ENCODE results near the gene LRRIQ1. TPM values are rescaled to one million over a fixed set of nuclear protein-coding genes. Genes with fewer than 3 reads are reported as not detected.

The LRRIQ1 gene
- total RNA-seq, 1 donor from 2014 or later: 1.1 TPM

DNA sequence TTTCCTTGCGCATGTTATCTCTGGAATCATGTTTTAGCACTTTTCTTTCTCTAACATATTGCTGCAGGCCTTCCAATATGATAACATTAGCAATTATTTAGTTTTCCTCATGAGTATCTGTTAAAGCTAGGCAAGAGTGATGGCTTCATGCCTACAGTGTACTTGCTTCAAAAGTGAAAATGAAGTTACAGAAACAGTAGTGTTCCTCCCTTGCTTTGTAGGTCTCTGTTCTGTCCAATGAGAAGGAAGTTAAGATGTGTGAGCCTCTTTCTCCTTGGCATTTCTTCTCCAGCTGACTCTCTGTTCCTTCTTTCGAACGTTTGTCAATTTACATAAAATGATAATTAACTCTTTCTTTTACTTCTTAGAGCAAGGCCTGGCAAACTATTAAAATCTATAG lies 22.2 kb downstream of the LRRIQ1 start:
- no peak for DNase-seq

DNA sequence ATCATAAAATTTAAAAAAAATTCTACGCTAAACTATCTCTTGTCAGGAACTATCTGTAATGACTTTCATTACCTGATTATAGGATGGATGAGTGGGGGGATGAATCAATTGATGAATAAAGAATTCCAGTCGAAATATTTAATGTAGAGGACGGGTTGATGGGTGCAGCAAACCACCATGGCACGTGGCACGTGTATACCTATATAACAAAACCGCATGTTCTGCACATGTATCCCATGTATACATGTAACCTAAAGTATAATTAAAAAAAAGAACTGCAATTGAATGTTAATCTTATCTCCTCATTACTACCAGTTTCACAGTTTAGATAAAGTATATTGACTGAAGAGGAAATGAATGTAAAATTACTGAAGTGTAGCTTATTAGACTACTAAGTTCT lies 23.4 kb downstream of the LRRIQ1 start:
- no peak for DNase-seq

DNA sequence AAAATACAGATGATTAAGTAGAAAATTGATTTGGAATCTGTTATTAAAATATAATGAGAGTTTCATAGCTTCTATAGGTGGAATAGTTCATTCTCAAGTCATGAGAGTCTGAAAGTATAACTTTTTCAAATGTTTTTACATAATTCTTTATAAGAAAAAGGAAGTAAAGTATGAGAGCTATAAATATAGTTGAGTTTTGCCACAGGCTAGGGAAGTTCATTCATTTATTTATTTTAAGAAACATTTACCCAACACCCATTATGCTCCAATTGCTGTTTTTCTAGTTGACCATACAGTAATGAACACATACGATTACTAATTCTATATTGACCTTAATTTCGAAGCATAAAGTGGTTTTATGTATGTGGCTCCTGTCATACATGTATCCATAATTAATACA lies 24.8 kb downstream of the LRRIQ1 start:
- DNase-seq: no peak

DNA sequence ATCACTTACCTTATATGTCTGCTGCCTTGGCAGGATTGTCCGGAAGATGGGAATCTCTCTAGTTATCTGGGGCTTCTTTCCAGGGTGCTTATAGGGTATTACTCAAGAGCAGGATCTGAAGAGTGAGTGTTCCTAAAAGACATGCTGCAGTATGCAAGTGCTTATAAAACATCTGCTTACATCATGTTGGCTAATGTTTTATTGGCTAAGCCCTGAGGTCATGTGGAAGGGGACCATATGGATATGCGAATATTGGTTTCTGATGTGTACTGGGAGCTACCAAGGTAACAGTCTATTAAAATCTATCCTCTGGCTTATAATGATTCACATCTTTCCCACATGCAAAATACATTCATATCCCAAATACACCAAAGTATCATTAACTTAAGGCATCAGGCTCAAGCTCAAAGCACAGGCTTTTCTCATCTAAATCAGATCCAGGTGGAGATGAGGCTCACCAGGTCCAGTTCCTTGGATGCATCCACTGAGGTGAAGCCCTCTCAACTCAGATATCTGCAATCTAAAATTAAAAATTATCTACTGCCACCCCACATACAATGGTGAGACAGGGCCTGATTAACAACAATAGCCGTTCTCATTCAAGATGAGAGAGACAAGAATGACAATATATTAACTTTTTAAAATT lies 29.8 kb downstream of the LRRIQ1 start:
- no peak for DNase-seq

DNA sequence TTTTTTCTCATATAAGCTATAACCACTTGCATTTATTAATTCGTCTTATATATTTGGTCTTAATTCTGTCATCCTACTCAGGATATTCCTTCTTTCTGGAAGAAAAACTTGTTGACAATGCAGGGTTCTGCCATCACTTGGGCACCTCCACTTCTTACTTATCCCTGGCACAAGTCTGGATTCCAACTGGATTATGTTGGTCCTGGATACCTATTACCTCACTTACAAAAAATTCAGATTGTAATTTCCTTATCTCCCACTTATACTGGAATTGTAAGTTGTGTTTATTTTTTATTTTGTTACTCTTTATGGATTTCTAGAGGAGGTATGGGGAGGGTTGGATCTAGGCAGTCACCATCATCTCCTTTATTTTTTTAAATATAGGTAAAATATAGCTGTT lies 36.7 kb downstream of the LRRIQ1 start:
- no peak for DNase-seq

DNA sequence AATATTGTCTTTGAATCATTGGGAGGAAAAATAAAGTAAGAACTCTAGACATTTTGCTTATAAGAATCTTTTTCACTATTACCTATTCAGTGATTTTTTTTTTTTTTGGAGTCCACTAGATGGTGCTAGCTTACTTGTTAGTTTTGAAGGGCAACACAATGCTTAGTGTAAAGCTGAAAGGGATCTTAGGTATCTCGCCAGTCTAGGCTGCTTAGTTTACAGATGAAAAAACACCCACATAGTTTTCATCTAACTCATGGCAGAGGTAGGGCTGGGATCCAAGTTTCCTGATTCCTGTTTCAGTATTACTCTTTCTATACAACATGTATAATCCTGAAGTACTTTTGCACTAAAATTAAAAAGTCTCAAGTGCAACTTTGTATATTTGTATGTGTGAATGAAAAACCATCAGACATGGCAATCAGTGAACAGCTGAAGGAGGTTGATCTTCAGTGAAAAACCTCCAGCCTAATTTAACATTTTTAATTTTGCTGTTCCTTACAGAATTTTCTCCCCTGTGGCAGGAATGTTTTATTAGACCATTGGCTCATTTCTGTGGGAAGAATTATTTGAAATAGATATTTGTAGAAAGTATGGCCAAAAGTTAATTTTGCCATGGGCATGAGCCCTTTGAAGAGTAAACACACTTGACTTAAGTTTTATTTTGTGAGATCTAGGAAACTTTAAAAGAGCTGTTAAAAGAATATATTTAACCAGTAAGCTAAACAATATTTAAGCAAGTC lies 40.7 kb downstream of the LRRIQ1 start:
- DNase-seq: peak; percentile 65

DNA sequence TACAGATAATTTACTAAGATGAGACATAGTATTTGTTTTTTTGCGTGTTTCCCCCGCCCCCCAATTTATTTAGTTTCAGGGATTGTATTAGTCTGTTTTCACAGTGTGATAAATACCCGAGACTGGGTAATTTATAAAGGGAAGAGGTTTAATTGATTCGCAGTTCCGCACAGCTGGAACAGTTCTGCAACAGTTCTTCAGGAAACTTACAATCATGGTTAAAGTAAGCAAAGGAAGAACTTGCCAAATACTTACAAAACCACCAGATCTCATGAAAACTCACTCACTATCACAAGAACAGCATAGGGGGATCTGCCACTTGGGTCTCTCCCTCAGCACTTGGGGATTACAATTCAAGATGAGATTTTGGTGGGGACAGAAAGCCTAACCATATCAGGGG lies 48.9 kb downstream of the LRRIQ1 start:
- DNase-seq: no peak

DNA sequence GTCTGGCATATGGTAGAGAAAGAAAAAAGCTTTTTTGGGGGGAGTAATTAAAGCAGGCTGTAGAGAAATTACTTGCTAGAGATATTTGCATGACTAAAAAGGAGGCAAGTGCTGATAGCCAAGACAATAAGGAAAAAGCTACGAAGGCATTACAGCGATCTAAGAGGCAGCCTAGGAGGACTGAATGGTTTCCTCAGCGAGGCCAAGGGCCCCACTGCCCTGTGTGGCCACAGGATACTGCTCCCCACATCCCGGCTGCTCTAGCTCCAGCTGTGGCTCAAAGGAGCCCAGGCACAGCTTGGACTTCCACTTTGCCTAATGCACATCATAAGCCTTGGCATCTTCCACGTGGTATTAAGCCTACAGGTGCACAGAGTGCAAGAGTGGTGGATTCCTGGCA lies 53.6 kb downstream of the LRRIQ1 start:
- no peak for DNase-seq

DNA sequence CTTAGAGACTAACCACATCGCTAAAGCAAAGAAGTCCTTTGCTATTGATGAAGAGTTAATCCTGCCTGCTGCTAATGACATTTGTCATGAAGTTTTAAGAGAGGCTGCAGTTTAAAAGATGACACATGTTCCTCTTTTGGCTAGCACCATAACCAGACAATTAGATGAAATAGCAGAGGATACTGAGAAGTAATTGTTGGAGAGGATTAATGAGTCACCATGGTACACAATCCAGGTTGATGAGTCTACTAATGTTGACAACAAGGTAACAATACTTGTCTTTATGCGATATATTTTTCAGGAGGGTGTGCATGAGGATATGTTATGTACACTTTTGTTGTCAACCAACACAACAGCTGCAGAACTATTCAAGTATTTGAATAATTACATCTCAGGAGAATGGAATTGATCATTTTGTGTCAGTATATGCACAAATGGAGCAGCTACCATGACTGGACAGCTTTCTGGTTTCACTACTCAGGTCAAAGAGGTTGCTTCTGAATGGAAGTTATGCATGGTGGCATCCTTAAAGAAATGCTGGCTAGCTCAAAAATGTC lies 56.7 kb downstream of the LRRIQ1 start:
- DNase-seq: no peak

DNA sequence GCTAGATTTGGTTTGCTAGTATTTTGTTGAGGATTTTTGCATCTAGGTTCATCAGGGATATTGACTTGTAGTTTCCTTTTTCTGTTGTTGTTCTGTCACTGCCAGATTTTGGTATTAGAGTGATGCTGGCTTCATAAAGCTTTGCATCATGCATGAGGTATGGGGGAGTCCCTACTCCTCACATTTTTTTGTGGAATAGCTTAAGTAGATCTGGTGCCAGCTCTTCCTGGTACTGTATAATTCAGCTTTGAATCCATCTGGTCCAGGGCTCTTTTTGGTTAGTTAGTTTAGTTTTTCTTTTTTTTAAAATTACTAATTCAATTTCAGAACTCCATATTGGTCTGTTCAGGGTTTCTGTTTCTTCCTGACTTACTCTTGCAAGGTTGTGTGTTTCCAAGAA lies 59.4 kb downstream of the LRRIQ1 start:
- no peak for DNase-seq

DNA sequence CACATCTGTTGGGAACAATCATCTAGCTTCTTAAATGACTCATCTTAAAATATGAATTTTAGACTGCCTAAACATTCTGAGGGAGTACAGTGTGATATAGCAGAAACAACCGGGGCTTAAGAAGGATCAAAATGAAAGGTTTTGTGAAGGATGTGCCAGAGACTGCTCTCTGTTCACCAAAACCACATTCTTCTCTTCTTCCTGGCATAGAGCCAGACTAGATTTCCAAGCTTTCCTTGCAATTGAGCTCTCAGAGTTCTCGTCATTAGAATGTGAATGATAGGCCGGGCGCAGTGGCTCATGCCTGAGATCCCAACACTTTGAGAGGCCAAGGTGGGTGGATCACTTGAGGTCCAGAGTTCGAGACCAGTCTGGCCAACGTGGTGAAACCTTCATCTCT lies 94.5 kb downstream of the LRRIQ1 start:
- peak; percentile 10 for DNase-seq

DNA sequence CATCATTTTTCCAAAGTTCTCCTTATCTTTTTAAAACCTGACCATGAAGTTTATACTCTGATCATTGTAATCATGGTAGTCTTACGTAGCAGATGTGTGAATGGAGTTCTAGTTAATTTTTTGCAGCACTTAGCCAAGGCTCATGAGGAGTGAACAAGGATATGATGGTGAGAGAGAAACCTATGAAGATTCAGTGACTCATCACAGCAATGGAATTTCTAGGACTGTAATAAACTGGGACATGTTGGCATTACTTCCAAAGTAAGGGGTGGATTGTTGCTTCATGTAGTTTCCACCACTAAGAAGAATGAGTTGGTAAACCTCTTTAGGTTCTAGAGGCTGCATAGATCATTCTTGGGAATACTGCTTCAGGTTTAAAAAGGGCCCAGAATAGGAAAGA lies 102.7 kb downstream of the LRRIQ1 start:
- no peak for DNase-seq

DNA sequence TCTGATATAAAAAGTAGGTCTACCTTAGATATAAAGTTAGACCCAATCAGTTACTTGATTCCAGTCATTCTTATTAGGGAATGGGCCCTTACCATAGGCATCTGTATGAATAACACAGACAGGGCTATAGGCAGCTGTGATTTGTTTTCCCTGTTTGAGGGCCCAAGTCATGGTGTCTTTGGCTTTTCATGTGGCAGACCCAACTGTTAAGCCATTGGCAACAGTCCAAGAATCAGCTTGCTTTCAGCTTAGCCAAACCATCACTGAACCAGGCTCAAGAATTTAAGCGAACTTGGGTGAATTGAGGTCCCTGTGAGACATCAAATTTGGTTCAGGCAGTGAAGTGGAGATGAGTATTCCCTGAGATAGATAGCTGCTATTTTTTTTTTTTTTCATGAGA lies 111.2 kb downstream of the LRRIQ1 start:
- DNase-seq: peak; percentile 12

DNA sequence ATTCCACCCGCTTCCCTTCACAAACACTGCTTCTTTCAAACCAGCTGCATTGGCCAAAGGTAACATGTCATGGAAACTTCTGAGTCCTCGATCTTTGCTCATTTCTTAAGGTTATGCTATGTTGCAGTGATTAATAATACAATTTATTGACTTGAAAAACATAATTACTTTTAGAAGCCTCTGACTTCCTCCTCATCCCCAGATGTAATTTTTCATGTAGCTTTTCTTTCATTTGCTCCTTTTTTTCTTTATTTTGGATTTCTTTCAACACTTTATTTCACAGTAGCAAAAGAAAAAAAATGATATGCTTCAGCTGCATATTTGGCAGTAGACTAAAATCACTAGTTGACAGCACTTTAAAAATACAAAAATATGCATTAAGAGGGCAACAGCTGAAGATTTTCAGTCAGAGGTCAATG lies 116.2 kb downstream of the LRRIQ1 start:
- DNase-seq: peak; percentile 11

DNA sequence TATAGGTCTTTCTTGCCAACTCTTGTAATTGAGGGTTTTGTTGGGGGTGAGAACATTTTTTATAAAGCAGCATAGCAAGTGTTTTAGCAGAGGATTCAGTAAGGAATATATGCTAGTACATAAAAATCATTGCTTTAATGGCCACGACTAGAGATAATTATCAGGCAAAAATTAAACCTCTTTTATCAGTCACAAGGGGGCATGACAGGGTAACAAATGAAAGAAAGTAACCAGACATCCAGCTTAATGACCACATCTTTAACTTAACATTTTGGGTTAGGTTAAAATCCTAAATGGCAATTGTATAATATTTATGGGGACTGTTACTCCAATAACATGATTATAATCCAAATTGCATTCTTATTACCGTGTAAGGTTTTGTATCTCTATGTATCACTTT lies 119.6 kb downstream of the LRRIQ1 start:
- peak; percentile 34 for DNase-seq

DNA sequence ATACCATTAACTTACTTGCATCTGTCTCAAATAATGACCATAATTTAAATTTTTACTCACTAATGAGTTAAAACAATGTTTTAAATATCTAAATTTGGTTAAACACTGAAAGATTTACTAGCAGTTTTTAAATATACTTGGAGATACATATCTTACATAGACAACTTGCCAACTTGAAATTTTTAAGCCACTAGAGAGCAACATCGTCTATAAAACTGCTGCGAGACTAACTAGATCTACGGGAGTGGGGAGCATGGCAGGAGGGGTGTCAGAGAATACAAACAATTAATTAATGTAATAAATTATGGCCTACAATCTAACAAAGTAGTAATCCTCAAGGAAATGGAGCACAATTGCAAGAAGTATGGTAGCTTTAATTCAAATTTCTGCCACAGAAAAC lies 120.4 kb downstream of the LRRIQ1 start:
- DNase-seq: no peak

DNA sequence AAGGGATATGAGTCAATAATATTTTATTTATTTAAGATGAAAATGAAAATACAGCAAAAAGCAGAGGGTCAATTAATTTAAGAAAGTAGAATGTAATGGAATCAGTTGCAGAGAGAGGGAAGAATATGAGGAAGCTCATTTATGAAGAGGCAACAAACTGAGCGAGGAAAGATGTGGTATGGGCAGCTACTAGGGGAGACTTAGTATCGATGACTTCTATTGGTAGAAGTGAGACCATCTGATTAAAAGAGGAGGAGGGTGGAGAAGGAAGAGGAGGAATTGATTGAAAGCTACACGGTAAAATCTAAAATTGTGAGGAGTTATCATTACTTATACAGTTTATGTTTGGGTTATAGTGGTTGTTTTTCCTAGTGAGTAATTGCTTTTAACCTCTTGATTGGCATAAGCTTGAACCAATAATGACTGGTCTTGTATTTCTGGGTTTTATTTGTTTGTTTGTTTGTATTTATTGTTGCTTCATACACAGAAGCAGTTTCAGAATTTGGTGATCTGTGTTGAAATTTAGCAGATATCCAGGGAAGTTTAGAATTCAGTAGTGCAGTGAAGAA lies 121.0 kb downstream of the LRRIQ1 start:
- DNase-seq: no peak

DNA sequence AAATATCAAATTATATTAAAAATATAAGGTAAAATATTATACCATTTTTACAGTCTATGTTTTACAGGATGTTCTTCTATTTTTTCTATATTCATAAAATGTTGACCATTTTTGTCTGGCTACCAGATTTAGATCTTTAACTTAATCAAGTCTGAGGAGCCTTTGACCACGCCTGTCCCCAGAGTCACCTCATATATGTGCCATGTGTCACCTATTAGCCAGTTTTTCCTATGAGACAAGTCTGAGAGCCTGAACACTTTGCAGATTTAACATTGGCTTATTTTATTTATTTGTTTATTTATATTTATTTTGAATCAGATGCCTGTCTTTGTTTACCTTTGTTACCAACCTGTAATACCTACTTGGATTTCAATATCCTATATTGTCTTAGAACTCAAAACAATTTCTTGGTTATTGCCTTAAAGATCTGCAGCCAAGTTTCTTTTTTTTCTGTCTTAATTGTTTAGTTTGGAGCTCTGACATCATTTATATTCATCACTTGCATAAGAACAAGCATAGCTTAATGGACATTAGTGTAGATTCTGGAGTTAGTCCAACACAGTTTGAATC lies 127.7 kb downstream of the LRRIQ1 start:
- DNase-seq: no peak

DNA sequence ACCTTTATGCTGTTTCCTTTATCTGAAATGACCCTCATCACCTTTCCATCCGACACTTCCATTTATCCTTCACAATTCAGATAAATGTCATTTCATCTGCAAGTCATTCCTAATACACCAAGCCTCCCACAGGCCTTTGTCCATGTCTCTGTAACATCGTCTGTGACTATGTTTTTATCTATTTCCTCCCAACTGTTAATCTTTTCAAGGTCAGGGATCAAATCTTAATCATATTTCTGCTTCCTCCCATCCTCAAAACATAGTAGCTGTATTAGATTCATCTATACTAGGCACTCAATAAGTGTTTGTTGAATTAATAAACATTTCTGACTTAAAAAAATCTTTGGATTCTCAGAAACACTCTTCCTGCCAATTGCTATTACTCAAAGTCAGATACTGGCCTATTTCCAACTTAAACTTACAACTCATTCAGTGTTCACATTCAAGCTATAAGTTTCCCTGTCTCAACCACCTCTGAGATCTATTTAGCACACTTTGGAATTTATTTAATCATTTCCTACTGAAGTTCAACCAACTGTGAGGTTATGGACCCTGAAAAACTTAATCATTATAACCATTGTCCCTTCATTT lies 143.6 kb downstream of the LRRIQ1 start:
- DNase-seq: peak; percentile 47

DNA sequence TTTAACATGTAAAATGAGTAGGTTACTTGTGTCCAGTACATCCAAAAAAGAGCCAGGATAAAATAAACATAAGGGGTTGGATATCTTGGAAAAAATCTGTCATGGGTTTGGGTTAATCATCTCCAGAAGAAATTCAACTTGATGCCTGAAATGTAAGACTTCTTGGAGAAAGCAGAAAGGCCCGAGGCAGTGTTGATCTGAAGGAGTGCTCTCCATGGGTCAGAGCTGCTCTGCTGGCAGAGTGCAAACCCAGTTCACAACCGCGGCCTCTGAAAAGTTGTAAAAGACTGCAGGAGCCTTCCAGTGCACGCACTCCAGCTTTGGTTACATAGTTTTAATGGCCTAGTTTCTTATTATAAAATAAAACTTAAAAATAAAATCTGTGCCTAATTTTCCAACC lies 146.5 kb downstream of the LRRIQ1 start:
- DNase-seq: peak; percentile 9

DNA sequence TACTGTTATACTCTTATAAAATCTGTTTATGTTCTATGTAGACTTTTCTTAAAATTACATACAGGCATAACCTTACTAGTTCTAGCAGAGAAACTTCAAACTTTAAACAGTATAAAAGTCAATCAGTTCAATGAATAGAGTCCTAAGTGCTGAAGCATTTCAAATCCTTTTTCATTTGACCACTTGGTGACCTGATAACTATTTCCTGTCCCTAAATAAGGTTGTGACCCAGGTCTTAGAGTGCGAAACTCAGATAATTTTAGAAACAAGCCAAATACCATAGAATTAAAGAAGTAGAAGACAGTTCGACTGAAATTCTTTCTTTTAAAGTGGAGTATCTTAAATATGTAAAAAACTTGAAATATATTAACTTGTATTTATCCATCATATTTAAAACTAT lies 147.7 kb downstream of the LRRIQ1 start:
- DNase-seq: no peak

DNA sequence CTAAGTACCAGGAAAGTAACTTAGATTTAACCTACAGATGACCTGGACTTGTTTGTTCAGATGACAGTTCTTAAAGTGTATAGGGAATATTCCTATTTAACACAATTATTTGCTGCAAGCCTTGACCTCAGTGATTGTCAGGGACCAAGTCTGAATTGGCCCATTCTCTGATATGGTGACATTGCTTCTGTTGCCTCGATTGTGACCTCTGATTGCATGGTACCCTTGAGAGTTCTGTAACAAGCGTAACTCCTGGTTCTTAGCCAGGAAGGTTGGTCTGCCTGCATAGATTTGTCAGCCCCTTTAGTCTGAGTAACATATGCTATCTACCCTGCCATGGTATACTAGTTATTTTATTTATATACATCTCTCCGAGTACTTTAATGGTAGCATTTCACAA lies 150.1 kb downstream of the LRRIQ1 start:
- DNase-seq: no peak

DNA sequence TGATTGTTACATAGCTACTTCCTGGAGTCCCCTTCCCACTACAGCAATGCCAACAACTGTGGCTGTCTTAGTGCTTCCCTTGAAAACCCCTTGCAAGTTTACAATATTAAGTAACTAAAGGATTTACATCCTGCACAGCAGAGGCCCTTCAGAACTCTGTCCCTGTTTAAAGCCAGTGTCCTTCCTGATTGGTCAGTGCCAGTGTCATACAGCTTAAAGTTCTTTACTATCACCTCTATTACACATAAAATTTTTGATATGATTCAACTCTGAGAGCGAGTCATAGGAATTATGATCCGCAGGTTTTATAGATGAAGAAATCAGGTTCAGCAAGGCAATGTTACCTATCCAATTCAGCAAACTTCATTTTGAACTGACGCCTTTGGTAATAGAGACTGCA lies 152.5 kb downstream of the LRRIQ1 start:
- DNase-seq: no peak

Data from tongue (tissue), 2 donors.